Fibroblast of lung (primary cell): ENCODE measurements around the gene TTLL11. TPM values are rescaled to one million over a fixed set of nuclear protein-coding genes. Genes with fewer than 3 reads are reported as not detected.

Experiments
- DNase-seq, 2 donors: peaks; one replicate each; pipeline versions ENCODE4 v3.0.0 to v3.0.0-alpha.2; 2010; ENCODE audit warnings: low read depth in 2 of 2
- H2AFZ ChIP-seq: 2 replicates; pipeline ENCODE4 v1.5.1; 2012; ENCODE audit warnings: low read length, control low read depth, inconsistent platforms
- H3K27ac ChIP-seq: 2 replicates; pipeline ENCODE4 v1.5.1; 2011; ENCODE audit warnings: low read length, control low read depth; ENCODE audit not compliant: insufficient read depth
- H3K27me3 ChIP-seq: 2 replicates; pipeline ENCODE4 v1.5.1; 2011; ENCODE audit warnings: mild to moderate bottlenecking, low read length; ENCODE audit not compliant: control insufficient read depth, insufficient read depth
- H3K36me3 ChIP-seq: 2 replicates; pipeline ENCODE4 v1.5.1; 2011; ENCODE audit warnings: low read length; ENCODE audit not compliant: control insufficient read depth, insufficient read depth
- H3K4me1 ChIP-seq: 2 replicates; pipeline ENCODE4 v1.5.1; 2011; ENCODE audit warnings: low read length; ENCODE audit not compliant: control insufficient read depth, insufficient read depth; ENCODE audit errors: extremely low read depth
- H3K4me2 ChIP-seq: 2 replicates; pipeline ENCODE4 v1.5.1; 2011; ENCODE audit warnings: low read length, control low read depth; ENCODE audit not compliant: insufficient read depth; ENCODE audit errors: extremely low read depth
- H3K4me3 ChIP-seq, 4 experiments: fragments of 200-600 bp in 1 of 4; sonication (generic) in 1 of 4; replicated peaks in 1 of 4; 2 replicates each; pipeline ENCODE4 v1.5.1; 2011 to 2016; ENCODE audit warnings: low read length in 4 of 4, low read depth in 3 of 4, mild to moderate bottlenecking in 3 of 4, control low read depth in 2 of 4, inconsistent platforms in 1 of 4, mixed read lengths in 1 of 4; ENCODE audit not compliant: insufficient read depth in 1 of 4; ENCODE audit errors: control extremely low read depth in 1 of 4
- H3K79me2 ChIP-seq: 2 replicates; pipeline ENCODE4 v1.5.1; 2012; ENCODE audit warnings: mild to moderate bottlenecking, low read length, inconsistent platforms; ENCODE audit not compliant: control insufficient read depth, insufficient read depth
- H3K9ac ChIP-seq: 2 replicates; pipeline ENCODE4 v1.5.1; 2011; ENCODE audit warnings: mild to moderate bottlenecking, low read length, control low read depth; ENCODE audit not compliant: insufficient read depth
- H3K9me3 ChIP-seq: 2 replicates; pipeline ENCODE4 v1.5.1; 2012; ENCODE audit warnings: low read depth, low read length; ENCODE audit not compliant: control insufficient read depth, insufficient read depth
- H4K20me1 ChIP-seq: 2 replicates; pipeline ENCODE4 v1.5.1; 2011; ENCODE audit warnings: low read length; ENCODE audit not compliant: control insufficient read depth, insufficient read depth; ENCODE audit errors: extremely low read depth
- EZH2 ChIP-seq: IDR thresholded peaks from 2 replicates; pipeline ENCODE4 v1.5.1; 2012; ENCODE audit warnings: low read length, control low read depth, mild to moderate bottlenecking; ENCODE audit errors: missing control alignments
- polyA plus RNA-seq, 2 donors: library from polyadenylated mRNA; depleted of rRNA in 1 of 2; stranded (reverse) in 1 of 2; unstranded in 1 of 2; fragments of >200 nt; gene quantifications; 2 replicates each; pipeline ENCODE4 v1.2.1, GENCODE V29; 2011 to 2012; ENCODE audit warnings: missing spikeins in 1 of 2
- total RNA-seq: library from RNA; depleted of rRNA; stranded (reverse); fragments of >200 nt; gene quantifications from 2 replicates; pipeline ENCODE4 v1.2.1, GENCODE V29; 2014
- TF ChIP-seq, protein P1 (sequence below), 2 donors: IDR thresholded peaks in 1 of 2; conservative IDR thresholded peaks in 1 of 2; 1 replicate in 1 of 2; 2 replicates in 1 of 2; pipeline ENCODE4 v1.5.1; 2011 to 2012; ENCODE audit warnings: low read length in 2 of 2, control low read depth in 1 of 2, inconsistent platforms in 1 of 2, low read depth in 1 of 2, mild to moderate bottlenecking in 1 of 2

The TTLL11 gene
- total and polyA plus RNA-seq, 2 donors (not counting 1 experiment from before 2014, with no cell fraction given), result 3.9 to 4.8 TPM

DNA sequence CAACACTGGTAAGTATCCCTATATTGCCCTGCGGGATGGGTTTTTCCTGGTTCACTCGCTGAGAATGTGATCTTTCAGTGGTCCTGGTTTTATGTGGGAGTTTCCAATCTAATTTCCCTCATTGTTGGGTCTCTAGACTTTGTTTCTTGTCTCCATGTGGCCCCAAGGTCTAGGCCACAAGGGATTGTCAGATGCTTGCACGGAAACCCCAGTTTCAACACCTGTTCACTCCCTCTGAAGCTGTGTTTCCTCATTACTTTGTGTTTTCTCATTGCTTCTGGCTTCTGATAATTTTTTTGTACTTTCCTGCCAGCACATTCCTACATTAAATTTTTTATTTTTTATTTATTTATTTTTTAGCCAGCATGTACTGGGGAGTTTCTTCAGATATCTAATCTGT is 191.5 kb downstream of the TTLL11 start:
- peak in 1 of 2 donors; percentile 53 for DNase-seq
- no peaks in the 10 kb centered on the region for H3K36me3 ChIP-seq
- H3K9ac ChIP-seq, result no peak overlapping the region
- H2AFZ ChIP-seq, result no peak overlapping the region
- no peak for TF ChIP-seq EZH2
- TF ChIP-seq, protein P1, sequence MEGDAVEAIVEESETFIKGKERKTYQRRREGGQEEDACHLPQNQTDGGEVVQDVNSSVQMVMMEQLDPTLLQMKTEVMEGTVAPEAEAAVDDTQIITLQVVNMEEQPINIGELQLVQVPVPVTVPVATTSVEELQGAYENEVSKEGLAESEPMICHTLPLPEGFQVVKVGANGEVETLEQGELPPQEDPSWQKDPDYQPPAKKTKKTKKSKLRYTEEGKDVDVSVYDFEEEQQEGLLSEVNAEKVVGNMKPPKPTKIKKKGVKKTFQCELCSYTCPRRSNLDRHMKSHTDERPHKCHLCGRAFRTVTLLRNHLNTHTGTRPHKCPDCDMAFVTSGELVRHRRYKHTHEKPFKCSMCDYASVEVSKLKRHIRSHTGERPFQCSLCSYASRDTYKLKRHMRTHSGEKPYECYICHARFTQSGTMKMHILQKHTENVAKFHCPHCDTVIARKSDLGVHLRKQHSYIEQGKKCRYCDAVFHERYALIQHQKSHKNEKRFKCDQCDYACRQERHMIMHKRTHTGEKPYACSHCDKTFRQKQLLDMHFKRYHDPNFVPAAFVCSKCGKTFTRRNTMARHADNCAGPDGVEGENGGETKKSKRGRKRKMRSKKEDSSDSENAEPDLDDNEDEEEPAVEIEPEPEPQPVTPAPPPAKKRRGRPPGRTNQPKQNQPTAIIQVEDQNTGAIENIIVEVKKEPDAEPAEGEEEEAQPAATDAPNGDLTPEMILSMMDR (conservative IDR thresholded peaks at IDR 0.05 in 1 of 2, IDR thresholded peaks at IDR 0.05 in 1 of 2; ENCODE audit: low read depth in 1 of 2, low read length in 2 of 2), result no peak
- H3K4me3 ChIP-seq, result no peak overlapping the region
- no peak overlapping the region for H3K4me2 ChIP-seq
- H3K9me3 ChIP-seq, result no peaks in the 10 kb centered on the region
- H4K20me1 ChIP-seq, result no peaks in the 10 kb centered on the region
- no peak overlapping the region for H3K27ac ChIP-seq
- no peaks in the 10 kb centered on the region for H3K4me1 ChIP-seq
- no peaks in the 10 kb centered on the region for H3K27me3 ChIP-seq
- no peaks in the 10 kb centered on the region for H3K79me2 ChIP-seq

DNA sequence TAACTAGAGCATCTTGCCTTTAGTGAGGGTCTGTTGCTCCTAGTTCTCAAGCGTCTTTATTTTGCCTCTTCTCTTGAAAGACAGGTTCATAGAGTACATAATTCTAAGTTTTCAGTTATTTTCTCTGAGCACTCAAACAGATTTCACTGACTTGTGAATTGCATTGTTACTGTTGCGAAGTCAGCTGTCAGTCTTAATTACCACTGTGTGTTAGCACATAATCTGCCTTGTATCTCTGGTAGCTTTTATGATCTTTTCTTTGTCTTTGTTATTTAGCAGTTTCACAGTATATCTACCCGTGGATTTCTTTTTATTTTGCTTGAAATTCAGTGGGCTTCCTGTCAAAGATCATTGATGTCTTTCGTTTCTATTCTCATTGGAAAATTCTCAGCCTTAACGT is 192.9 kb downstream of the TTLL11 start:
- TF ChIP-seq, protein P1 (conservative IDR thresholded peaks at IDR 0.05 in 1 of 2, IDR thresholded peaks at IDR 0.05 in 1 of 2; ENCODE audit: low read depth in 1 of 2, low read length in 2 of 2), result no peak
- no peak for TF ChIP-seq EZH2
- H3K9ac ChIP-seq, result no peak overlapping the region

DNA sequence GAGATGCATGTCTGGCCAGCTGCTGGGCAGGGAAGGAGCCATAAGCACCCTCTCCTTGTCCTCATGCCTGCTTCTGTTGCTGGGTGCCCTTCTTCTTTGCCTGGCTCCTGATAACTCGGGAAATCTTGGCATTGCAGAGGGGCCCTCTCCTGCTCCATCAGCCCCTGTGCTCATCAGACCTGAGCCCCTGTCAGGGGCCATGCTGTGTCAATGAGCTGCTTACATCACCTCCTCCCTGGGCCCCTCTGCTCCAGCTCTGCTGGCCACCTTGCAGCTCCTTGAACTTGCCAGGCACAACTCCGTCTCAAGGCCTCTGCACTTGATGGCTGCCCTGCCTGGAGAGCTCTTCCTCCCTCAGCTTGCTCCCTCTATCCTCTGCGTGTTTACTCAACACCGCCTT is 194.3 kb downstream of the TTLL11 start:
- Histone ChIP-seq H3K4me3 (no peak overlapping the region), H3K79me2 (no peaks in the 10 kb centered on the region), H4K20me1 (no peaks in the 10 kb centered on the region), H3K4me2 (no peak overlapping the region), H3K27ac (no peak overlapping the region), H3K4me1 (no peaks in the 10 kb centered on the region), H3K9me3 (no peaks in the 10 kb centered on the region), H2AFZ (no peak overlapping the region), H3K36me3 (no peaks in the 10 kb centered on the region), H3K9ac (no peak overlapping the region), H3K27me3 (no peaks in the 10 kb centered on the region)
- no peak for DNase-seq
- TF ChIP-seq, protein P1 (conservative IDR thresholded peaks at IDR 0.05 in 1 of 2, IDR thresholded peaks at IDR 0.05 in 1 of 2; ENCODE audit: low read depth in 1 of 2, low read length in 2 of 2), result no peak
- no peak for TF ChIP-seq EZH2

More for the DNA sequence above, 192.9 kb downstream of the TTLL11 start:
- Histone ChIP-seq H3K79me2 (no peaks in the 10 kb centered on the region), H4K20me1 (no peaks in the 10 kb centered on the region), H3K9me3 (no peaks in the 10 kb centered on the region), H3K4me3 (no peak overlapping the region), H2AFZ (no peak overlapping the region), H3K27ac (no peak overlapping the region), H3K4me1 (no peaks in the 10 kb centered on the region), H3K36me3 (no peaks in the 10 kb centered on the region), H3K27me3 (no peaks in the 10 kb centered on the region), H3K4me2 (no peak overlapping the region)
- no peak for DNase-seq
